A673 (cell line): ENCODE results near the gene ITPR2.

Source experiments
- EZH2 ChIP-seq: fragments of 200-600 bp; sonication (generic); IDR thresholded peaks from 2 replicates; pipeline ENCODE4 v1.6.1; 2017; ENCODE audit warnings: borderline replicate concordance, low read depth, mild to moderate bottlenecking, mixed read lengths, antibody characterized with exemption, low read length; ENCODE audit not compliant: poor library complexity, severe bottlenecking
- TF ChIP-seq, protein P1 (sequence below): fragments of 300-800, 200-600 bp; sonication (generic); conservative IDR thresholded peaks from 2 replicates; pipeline ENCODE4 v1.5.1; 2017; ENCODE audit warnings: low read depth, mild to moderate bottlenecking, antibody characterized with exemption, low read length, moderate library complexity, mixed read lengths

DNA sequence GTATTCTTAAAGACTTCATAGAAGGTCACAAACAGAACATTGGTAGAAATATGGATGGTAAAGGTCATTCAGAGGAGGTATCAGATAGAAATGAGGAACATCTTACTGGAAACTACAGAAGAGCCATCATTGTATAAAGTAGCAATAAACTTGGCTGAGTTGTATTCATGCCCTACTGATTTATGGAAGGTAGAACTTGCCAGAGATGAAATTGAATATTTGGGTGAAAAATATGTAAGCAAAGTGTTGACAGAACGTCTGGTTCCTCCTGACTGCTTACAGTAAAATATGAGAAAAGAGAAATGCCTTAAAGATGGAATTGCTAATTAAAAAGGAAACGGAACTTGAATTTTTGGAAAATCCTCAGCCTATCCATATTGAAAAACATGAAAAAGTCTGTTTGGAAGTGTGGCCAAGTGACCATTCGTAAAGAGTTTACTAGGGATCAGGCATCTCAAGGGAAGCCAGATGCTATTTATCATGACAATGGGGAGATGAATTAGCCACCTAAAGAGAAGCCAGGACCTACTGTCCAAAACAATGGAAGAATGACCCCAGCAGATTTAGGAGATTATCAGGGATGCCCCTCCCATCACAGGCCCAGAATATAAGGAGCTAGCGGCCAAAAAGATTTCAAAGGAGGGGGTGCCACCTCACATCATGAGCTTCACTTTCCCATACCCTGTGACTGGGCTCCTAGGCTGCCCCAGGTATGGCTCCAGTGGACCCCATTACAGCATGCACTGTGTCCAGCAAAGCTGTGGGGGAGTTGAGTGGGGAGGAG, 189.3 kb downstream of the ITPR2 start:
- TF ChIP-seq, protein P1, sequence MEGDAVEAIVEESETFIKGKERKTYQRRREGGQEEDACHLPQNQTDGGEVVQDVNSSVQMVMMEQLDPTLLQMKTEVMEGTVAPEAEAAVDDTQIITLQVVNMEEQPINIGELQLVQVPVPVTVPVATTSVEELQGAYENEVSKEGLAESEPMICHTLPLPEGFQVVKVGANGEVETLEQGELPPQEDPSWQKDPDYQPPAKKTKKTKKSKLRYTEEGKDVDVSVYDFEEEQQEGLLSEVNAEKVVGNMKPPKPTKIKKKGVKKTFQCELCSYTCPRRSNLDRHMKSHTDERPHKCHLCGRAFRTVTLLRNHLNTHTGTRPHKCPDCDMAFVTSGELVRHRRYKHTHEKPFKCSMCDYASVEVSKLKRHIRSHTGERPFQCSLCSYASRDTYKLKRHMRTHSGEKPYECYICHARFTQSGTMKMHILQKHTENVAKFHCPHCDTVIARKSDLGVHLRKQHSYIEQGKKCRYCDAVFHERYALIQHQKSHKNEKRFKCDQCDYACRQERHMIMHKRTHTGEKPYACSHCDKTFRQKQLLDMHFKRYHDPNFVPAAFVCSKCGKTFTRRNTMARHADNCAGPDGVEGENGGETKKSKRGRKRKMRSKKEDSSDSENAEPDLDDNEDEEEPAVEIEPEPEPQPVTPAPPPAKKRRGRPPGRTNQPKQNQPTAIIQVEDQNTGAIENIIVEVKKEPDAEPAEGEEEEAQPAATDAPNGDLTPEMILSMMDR = no peak
- no peak for TF ChIP-seq EZH2
